ENCODE data around the gene PAPPA.

- TF ChIP-seq CTCF (IDR thresholded peaks at IDR 0.05) (no peak), FOXK1 (CRISPR knock-in tag; IDR thresholded peaks at IDR 0.05) (no peak), FOXJ3 (CRISPR knock-in tag; IDR thresholded peaks at IDR 0.05; ENCODE audit: borderline replicate concordance) (no peak), ZNF232 (CRISPR knock-in tag; IDR thresholded peaks at IDR 0.05) (no peak), PRDM15 (CRISPR knock-in tag; IDR thresholded peaks at IDR 0.05) (no peak), NFE2L1 (CRISPR knock-in tag; IDR thresholded peaks at IDR 0.05) (no peak), JUN (CRISPR knock-in tag; IDR thresholded peaks at IDR 0.05) (no peak), IRF1 (CRISPR knock-in tag; IDR thresholded peaks at IDR 0.05) (no peak), ETV6 (CRISPR knock-in tag; IDR thresholded peaks at IDR 0.05) (no peak), ZNF263 (CRISPR knock-in tag; IDR thresholded peaks at IDR 0.05; ENCODE audit: low read depth) (no peak), USF1 (CRISPR knock-in tag; IDR thresholded peaks at IDR 0.05) (no peak), CREM (CRISPR knock-in tag; IDR thresholded peaks at IDR 0.05) (no peak)
- TF ChIP-seq, protein P1, sequence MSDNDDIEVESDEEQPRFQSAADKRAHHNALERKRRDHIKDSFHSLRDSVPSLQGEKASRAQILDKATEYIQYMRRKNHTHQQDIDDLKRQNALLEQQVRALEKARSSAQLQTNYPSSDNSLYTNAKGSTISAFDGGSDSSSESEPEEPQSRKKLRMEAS (CRISPR knock-in tag; IDR thresholded peaks at IDR 0.05): no peak
These were observed 29.3 kb downstream of the PAPPA start for GRCh38 chr9:116182876-116183275.

Measured in WTC11 (cell line).